ENCODE measurements around the gene PADI1. TPM values are rescaled to one million over a fixed set of nuclear protein-coding genes. Genes with fewer than 3 reads are reported as not detected.

The PADI1 gene
- polyA plus RNA-seq, 1 of the 3 experiments (the other 2 are of a cell fraction) = 0.26 TPM

DNA sequence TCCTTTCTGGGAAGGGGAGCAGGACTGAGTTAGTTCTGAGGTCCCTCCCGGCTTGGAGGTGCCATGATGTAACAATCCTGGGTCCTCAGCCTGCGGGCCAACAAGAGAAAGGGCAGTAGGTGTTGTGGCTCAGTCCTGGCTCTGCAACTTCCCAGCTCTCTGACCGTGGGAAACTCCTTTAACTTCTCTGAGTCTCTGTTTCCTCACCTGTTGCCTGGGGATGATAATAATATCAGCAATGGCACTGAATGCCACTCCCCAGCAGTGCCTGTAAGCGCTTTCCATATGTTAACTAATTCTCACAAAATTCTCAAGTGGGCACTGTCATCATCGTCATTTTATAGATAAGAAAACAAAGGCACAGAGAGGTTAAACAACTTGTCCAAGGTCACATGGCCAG is 46.3 kb downstream of the PADI1 start (continued):
- TF ChIP-seq, protein P1, sequence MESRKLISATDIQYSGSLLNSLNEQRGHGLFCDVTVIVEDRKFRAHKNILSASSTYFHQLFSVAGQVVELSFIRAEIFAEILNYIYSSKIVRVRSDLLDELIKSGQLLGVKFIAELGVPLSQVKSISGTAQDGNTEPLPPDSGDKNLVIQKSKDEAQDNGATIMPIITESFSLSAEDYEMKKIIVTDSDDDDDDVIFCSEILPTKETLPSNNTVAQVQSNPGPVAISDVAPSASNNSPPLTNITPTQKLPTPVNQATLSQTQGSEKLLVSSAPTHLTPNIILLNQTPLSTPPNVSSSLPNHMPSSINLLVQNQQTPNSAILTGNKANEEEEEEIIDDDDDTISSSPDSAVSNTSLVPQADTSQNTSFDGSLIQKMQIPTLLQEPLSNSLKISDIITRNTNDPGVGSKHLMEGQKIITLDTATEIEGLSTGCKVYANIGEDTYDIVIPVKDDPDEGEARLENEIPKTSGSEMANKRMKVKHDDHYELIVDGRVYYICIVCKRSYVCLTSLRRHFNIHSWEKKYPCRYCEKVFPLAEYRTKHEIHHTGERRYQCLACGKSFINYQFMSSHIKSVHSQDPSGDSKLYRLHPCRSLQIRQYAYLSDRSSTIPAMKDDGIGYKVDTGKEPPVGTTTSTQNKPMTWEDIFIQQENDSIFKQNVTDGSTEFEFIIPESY (IDR thresholded peaks at IDR 0.05; ENCODE audit: borderline replicate concordance, low read depth) = no peak
- TF ChIP-seq MXI1 (IDR thresholded peaks at IDR 0.05; ENCODE audit: low read depth, low read length) (no peak), RCOR1 (IDR thresholded peaks at IDR 0.05; ENCODE audit: low read length) (no peak), ELF1 (IDR thresholded peaks at IDR 0.05) (no peak), RFX5 (IDR thresholded peaks at IDR 0.05; ENCODE audit: low read length) (no peak), NFIC (IDR thresholded peaks at IDR 0.05; ENCODE audit: borderline replicate concordance) (no peak), EP300 (IDR thresholded peaks at IDR 0.05; ENCODE audit: borderline replicate concordance in 1 of 2, low read depth in 1 of 2, low read length in 1 of 2) (no peak), RXRA (IDR thresholded peaks at IDR 0.05; ENCODE audit: borderline replicate concordance, low read depth) (no peak)

DNA sequence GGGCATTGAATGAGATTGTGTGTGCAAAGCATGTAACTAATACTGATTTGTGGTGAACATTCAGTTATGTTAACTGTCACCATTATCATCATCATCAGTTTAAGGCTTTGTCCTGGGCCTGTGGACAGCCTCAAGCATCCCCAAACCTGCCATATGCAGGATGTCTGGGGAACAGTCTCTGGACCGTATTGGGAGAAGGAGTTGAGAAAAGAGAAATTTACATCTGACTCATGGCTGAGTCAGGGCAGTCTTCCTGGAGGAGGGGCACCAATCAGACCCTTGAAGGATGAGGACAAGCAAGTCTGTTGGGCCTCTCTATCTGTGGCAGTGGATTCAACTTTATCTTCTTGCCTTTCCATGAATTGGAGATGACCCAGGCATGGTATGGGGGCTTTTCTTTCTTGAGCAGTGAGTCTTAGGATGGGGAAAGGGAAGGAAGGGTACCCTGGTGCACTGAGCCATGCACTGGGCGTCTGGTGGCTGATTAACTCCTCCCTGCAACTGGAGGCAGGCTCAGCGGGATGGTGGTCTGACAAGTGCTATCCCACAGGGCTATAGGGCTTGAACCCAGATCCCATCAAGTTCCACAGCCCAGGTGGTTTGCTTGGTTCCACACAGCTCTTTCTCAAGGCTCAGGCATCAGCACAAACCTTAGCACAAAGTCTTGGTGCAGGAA is 46.9 kb downstream of the PADI1 start:
- no peak overlapping the region for H3K9ac ChIP-seq
- H3K4me3 ChIP-seq (ENCODE audit: low read depth in 2 of 2, low read length in 1 of 2) = no peak overlapping the region
- CTCF ChIA-PET = no interaction called here
- no peaks in the 10 kb centered on the region for H3K27me3 ChIP-seq (ENCODE audit: insufficient read depth)
- H3K79me2 ChIP-seq (ENCODE audit: insufficient read depth) = no peaks in the 10 kb centered on the region
- H2AFZ ChIP-seq (ENCODE audit: low read depth) = no peak overlapping the region
- H3K4me1 ChIP-seq (ENCODE audit: control insufficient read depth in 1 of 2, insufficient read depth in 2 of 2, low read depth in 1 of 2, low read length in 1 of 2) = peaks cover 4 to 8% of the 10 kb centered on the region in 2 experiments; a peak in 1 of 4 replicates
- WGBS (ENCODE audit: low lambda C conversion rate) = 70% methylated on average over 3 of the region's 3 CpGs
- no peak overlapping the region for H3K27ac ChIP-seq (ENCODE audit: low read depth in 2 of 2, low read length in 1 of 2)
- no peaks in the 10 kb centered on the region for H4K20me1 ChIP-seq (ENCODE audit: insufficient read depth)
- H3K9me2 ChIP-seq = no peaks in the 10 kb centered on the region
- POLR2A ChIA-PET = no interaction called here
- H3F3A ChIP-seq (replicated peaks; ENCODE audit: insufficient read depth) = no peaks in the 10 kb centered on the region
- H3K9me3 ChIP-seq = no peaks in the 10 kb centered on the region
- H3K36me3 ChIP-seq (replicated peaks in 1 of 2; ENCODE audit: control insufficient read depth in 1 of 2, insufficient read depth in 2 of 2, low read length in 1 of 2) = no peaks in the 10 kb centered on the region
- peak overlapping the region; percentile 17; the same call in 1 of the 2 replicates for H3K4me2 ChIP-seq
- no peak for DNase-seq
- TF ChIP-seq NRF1 (IDR thresholded peaks at IDR 0.05; ENCODE audit: low read depth, low read length) (no peak), NFIC (IDR thresholded peaks at IDR 0.05; ENCODE audit: borderline replicate concordance) (no peak), SMC3 (IDR thresholded peaks at IDR 0.05; ENCODE audit: low read depth, low read length) (no peak), FOXJ3 (CRISPR knock-in tag; IDR thresholded peaks at IDR 0.05) (no peak), RFX5 (IDR thresholded peaks at IDR 0.05; ENCODE audit: low read length) (no peak), TCF12 (IDR thresholded peaks at IDR 0.05) (peak; percentile 70), POLR2AphosphoS5 (IDR thresholded peaks at IDR 0.05; ENCODE audit: low read depth, low read length) (no peak), EP300 (IDR thresholded peaks at IDR 0.05; ENCODE audit: borderline replicate concordance in 1 of 2, low read depth in 1 of 2, low read length in 1 of 2) (peak in 1 of 2 experiments; percentile 34; a peak in 1 of 4 replicates), RCOR1 (IDR thresholded peaks at IDR 0.05; ENCODE audit: low read length) (no peak), TEAD4 (IDR thresholded peaks at IDR 0.05; ENCODE audit: borderline replicate concordance, insufficient read depth) (no peak), JUND (IDR thresholded peaks at IDR 0.05) (peak; percentile 47; the same call in 1 of the 2 replicates), GATA2 (CRISPR knock-in tag; IDR thresholded peaks at IDR 0.05) (no peak), CHD2 (IDR thresholded peaks at IDR 0.05; ENCODE audit: low read length, partially characterized antibody) (no peak)
- TF ChIP-seq, protein P2, sequence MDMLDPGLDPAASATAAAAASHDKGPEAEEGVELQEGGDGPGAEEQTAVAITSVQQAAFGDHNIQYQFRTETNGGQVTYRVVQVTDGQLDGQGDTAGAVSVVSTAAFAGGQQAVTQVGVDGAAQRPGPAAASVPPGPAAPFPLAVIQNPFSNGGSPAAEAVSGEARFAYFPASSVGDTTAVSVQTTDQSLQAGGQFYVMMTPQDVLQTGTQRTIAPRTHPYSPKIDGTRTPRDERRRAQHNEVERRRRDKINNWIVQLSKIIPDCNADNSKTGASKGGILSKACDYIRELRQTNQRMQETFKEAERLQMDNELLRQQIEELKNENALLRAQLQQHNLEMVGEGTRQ (IDR thresholded peaks at IDR 0.05; ENCODE audit: borderline replicate concordance, low read depth, low read length) = no peak
- TF ChIP-seq, protein P3, sequence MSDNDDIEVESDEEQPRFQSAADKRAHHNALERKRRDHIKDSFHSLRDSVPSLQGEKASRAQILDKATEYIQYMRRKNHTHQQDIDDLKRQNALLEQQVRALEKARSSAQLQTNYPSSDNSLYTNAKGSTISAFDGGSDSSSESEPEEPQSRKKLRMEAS (IDR thresholded peaks at IDR 0.05; ENCODE audit: low read depth) = peak; percentile 28; the same call in 1 of the 2 replicates
- TF ChIP-seq, protein P4, sequence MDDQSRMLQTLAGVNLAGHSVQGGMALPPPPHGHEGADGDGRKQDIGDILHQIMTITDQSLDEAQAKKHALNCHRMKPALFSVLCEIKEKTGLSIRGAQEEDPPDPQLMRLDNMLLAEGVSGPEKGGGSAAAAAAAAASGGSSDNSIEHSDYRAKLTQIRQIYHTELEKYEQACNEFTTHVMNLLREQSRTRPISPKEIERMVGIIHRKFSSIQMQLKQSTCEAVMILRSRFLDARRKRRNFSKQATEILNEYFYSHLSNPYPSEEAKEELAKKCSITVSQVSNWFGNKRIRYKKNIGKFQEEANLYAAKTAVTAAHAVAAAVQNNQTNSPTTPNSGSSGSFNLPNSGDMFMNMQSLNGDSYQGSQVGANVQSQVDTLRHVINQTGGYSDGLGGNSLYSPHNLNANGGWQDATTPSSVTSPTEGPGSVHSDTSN (IDR thresholded peaks at IDR 0.05) = peak; percentile 21; the same call in 1 of the 2 replicates
- TF ChIP-seq, protein P1 (IDR thresholded peaks at IDR 0.05; ENCODE audit: borderline replicate concordance, low read depth) = no peak
- TF ChIP-seq, protein P5, sequence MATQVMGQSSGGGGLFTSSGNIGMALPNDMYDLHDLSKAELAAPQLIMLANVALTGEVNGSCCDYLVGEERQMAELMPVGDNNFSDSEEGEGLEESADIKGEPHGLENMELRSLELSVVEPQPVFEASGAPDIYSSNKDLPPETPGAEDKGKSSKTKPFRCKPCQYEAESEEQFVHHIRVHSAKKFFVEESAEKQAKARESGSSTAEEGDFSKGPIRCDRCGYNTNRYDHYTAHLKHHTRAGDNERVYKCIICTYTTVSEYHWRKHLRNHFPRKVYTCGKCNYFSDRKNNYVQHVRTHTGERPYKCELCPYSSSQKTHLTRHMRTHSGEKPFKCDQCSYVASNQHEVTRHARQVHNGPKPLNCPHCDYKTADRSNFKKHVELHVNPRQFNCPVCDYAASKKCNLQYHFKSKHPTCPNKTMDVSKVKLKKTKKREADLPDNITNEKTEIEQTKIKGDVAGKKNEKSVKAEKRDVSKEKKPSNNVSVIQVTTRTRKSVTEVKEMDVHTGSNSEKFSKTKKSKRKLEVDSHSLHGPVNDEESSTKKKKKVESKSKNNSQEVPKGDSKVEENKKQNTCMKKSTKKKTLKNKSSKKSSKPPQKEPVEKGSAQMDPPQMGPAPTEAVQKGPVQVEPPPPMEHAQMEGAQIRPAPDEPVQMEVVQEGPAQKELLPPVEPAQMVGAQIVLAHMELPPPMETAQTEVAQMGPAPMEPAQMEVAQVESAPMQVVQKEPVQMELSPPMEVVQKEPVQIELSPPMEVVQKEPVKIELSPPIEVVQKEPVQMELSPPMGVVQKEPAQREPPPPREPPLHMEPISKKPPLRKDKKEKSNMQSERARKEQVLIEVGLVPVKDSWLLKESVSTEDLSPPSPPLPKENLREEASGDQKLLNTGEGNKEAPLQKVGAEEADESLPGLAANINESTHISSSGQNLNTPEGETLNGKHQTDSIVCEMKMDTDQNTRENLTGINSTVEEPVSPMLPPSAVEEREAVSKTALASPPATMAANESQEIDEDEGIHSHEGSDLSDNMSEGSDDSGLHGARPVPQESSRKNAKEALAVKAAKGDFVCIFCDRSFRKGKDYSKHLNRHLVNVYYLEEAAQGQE (IDR thresholded peaks at IDR 0.05; ENCODE audit: low read depth, low read length) = no peak

Measured in SK-N-SH (cell line).